ENCODE measurements around the gene ERVW-1. TPM values are rescaled to one million over a fixed set of nuclear protein-coding genes. Genes with fewer than 3 reads are reported as not detected.
"Not testable (repeated sequence)": the region's sequence is repeated elsewhere in the genome, so short reads cannot be mapped to it uniquely, and the experiment has no call there.

The ERVW-1 gene
- total RNA-seq, result not detected

- DNase-seq (ENCODE audit: low spot score); ATAC-seq (ENCODE audit: low FRiP score): not testable (repeated sequence)
These were observed at the start of gene ERVW-1 for GRCh38 chr7:92477681-92478080. TSS of gene ERVW-1 (minus strand) at chr7:92477946. CDS start at chr7:92470381, 7,565 bp downstream.

DNA sequence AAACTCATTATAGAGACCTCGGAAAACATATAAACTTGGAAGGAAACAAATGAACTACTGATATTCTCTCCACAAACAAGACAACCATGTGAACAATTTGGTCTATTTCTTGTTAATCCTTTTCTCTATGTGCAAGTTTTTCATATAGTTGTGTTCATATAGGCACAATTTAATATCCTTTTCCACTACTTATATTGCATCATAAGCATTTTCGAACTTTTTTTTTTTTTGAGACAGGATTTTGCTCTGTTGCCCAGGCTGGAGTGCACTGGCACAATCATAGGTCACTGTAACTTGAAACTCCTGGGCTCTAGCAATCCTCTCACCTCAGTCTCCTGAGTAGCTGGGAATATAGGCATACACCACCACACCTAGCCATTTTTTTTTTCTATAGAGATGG, 45.4 kb upstream of the ERVW-1 start:
- no peak for TF ChIP-seq CTCF (IDR thresholded peaks at IDR 0.05)
- ATAC-seq (ENCODE audit: low FRiP score) (no peak), DNase-seq (ENCODE audit: low spot score) (no peak)

- no peak for ATAC-seq (ENCODE audit: low FRiP score)
- no peak for TF ChIP-seq CTCF (IDR thresholded peaks at IDR 0.05)
- DNase-seq (ENCODE audit: low spot score), result no peak
These were observed 42.3 kb upstream of the ERVW-1 start for GRCh38 chr7:92520024-92520423.

- ATAC-seq (ENCODE audit: low FRiP score), result no peak
- no peak for DNase-seq (ENCODE audit: low spot score)
- TF ChIP-seq CTCF (IDR thresholded peaks at IDR 0.05), result no peak
These were observed 39.9 kb upstream of the ERVW-1 start for GRCh38 chr7:92517631-92518030.

GRCh38 chr7:92513167-92513902, 35.6 kb upstream of the ERVW-1 start:
- TF ChIP-seq CTCF (IDR thresholded peaks at IDR 0.05), result no peak
- no peak for DNase-seq (ENCODE audit: low spot score)
- ATAC-seq (ENCODE audit: low FRiP score), result no peak

- DNase-seq (ENCODE audit: low spot score) (no peak), ATAC-seq (ENCODE audit: low FRiP score) (no peak)
- TF ChIP-seq CTCF (IDR thresholded peaks at IDR 0.05), result no peak
These were observed 31.2 kb upstream of the ERVW-1 start for GRCh38 chr7:92508946-92509345.

DNA sequence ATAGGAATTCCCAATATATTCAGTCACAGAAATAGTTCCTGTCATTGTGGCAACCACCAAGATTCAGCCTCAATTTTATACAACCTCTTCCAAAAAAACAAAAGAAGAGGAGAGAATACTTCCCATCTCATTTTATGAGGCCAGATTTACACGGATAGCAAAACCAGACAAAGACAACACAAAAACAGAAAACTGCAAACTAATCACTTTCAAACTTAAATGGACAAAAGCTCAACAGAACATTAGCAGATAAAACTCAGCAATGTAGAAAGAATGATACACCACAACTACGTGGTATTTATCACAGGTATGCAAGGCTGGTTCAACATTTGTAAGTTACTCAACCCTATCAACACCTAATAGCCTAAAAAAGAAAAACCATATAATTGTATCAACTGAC, 28.6 kb upstream of the ERVW-1 start:
- ATAC-seq (ENCODE audit: low FRiP score) (no peak), DNase-seq (ENCODE audit: low spot score) (no peak)
- TF ChIP-seq CTCF (IDR thresholded peaks at IDR 0.05), result no peak

Data from omental fat pad (tissue), 4 donors.